Measurements from ENCODE around the gene NUDT4B.
"Not testable (repeated sequence)": the region's sequence is repeated elsewhere in the genome, so short reads cannot be mapped to it uniquely, and the experiment has no call there.

NUDT4B gene

DNA sequence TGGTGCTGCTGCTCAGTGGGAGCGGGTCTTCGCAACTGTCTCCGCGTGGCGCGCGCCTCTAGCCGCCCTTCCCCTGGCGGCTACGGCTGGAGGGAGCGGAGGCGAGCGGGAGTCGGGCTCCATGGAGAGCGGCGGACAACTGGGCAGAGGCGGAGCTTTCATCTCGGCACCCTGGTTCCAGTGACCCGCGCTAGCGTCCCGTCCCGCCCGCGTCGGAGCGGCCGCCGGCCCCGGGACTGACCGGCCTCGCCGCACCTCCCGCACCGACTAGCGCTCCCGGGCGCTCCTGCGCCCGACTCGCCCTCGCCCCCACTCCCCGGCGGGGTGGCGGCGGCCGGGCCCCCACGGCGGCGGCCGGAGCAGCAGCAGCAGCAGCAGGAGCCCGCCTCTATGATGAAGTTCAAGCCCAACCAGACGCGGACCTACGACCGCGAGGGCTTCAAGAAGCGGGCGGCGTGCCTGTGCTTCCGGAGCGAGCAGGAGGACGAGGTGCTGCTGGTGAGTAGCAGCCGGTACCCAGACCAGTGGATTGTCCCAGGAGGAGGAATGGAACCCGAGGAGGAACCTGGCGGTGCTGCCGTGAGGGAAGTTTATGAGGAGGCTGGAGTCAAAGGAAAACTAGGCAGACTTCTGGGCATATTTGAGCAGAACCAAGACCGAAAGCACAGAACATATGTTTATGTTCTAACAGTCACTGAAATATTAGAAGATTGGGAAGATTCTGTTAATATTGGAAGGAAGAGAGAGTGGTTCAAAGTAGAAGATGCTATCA is at the start of gene NUDT4B:
TSS of gene NUDT4B (plus strand) at position 212 of the 772 bp plus-strand sequence. CDS start at position 391, 179 bp downstream.
- not testable (repeated sequence) for DNase-seq

DNA sequence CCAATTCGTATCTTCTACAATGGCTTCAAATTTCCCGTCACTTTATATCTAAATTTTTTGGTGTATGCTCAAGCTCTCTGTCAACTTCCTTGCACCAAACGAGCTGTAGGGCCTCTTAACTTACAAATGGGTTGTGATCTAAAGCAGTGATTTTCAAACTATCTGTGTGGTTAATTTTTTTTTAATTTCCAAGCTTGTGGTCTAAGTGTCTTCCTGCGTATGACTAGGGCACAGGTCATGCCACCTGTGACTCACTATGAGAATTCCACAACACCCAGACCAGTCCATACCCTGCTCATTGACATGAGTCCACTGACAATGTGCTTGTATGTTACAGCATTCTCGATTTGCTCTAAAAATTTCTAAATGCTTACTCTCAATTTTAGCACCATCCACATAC is 49.2 kb upstream of the NUDT4B start:
- DNase-seq: not testable (repeated sequence)

DNA sequence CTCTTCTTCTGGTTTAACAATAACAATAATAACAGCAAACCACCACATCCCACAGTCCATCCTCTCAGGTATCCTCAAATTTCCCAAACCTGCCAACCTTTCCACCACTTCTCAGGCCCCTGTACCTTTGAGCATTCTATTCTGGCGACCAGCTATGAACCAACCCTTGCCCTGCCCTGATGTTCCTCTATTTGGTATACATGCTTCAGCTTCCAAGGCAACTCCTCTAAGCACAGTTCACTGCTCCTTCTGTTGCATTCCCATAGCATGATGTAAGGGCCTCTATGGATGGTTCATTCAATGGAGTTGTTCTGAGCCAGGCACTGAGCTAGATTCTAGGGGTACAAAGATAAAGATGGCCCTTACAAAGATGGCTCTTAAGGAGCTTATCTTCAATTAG is 46.3 kb upstream of the NUDT4B start:
- not testable (repeated sequence) for DNase-seq

DNA sequence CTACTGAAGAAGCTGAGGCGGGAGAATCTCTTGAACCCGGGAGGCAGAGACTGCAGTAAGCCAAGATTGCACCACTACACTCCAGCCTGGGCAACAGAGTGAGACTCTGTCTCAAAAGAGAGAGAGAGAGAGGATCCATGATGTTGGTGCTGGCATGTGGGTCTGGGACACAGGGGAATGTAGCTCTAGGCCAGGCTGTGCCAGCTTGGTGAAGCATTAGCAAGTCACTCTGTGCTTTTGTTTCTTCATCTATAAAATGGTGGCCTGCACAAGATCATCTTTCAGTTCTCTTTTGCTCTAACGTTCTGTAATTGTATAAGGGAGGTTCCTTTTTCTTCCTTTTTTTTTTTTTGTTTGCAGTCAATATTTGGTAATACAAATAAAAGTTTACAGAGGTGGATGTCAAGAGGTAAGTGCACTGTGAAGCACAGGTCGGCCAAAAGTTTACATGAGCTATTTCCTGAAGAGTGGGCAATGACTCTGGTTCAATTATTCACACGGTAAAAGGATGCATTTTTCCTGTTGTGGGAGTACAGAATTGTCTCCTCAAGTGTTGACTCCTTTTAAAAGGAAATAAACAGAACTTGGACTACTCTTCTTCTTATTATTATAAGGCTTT is 44.5 kb upstream of the NUDT4B start:
- DNase-seq: not testable (repeated sequence)

DNA sequence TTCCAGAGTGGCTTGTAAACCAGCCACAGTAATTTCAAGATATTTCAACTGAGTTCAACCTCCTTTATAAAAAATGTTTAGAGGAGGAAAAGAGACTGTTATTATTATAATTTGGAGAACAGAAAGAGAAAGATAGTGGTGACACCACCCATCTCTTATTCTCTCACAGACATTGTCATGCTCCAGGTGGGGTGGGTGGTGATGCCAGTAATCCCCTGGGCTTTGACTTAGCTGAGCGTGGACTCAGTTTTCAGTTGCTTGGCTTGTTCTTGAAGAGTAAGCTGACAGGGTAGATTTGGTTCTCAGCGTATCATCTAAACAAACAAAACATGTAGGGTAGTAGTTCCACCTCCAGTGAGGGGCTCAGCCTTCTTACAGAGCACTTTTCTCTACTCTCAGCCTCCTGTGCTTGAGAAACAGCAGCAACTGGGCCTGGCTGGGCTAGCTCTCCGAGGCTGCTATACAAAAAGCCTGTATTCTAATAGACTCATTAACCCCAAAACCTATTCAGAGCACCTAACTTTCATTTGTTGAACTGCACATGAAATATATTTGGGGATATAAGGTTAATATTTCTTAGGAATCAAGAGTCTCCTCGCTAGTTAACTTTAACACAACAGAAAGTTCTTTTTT is 43.1 kb upstream of the NUDT4B start:
- not testable (repeated sequence) for DNase-seq

DNA sequence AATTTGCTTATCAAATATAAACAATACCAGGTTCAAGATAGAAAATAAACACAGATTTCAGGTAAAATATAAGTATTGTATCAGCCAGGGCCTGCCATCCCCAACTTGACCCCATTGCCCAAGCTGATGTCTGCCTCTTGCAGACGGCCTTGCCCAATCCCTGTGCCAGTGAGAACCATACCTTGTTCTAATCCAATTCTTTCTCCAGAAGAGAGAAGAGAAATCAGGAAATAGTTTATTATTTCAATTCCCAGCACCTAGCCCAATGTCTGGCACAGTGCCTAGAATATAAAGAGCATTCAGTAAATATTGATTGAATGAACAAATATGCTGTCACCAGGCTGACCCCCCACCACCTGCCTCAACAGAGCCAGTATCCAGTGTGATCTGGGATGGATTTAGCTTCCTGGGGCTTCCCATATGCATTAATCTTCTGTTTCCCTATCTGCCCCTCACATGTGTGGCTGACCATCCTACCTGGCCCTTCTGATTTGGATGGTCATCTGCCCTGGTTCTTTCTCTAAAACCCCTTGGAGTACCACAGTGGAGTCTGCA is 39.7 kb upstream of the NUDT4B start:
- DNase-seq: not testable (repeated sequence)

DNA sequence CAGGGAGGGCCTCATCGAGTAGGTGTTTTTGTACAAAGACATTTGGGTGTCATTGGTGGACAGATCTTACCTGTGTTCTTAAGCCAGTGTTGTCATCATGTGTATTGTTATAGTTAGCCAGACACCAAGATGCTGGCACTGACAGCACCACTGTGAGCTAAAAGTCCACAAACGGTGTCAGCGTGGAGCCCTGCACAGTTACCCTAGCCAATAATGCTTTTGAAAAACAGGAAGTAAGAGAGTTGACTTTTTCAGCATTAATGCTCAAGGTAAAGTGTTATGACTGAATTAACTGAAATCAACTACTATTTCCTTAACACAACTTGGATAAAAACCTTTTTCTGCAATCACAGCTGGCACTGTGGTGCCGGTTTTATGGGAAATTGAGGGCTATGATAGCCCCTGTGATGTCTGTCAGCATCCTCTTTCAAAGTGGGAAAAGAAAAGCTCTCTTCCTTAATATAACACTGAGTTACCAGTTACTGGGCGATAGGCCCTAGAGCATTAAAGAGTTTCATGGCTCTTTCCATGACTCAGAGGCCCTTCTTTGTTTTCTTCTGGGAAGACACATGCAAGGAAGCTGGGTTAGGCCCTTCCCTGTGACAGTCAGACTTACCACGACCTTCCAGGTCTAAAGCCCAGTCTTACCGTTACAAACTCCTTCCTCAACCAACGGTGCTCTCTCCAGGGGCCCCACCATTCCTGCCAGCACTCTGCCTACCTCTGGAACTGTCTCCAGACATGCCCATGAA is 37.6 kb upstream of the NUDT4B start:
- not testable (repeated sequence) for DNase-seq

DNA sequence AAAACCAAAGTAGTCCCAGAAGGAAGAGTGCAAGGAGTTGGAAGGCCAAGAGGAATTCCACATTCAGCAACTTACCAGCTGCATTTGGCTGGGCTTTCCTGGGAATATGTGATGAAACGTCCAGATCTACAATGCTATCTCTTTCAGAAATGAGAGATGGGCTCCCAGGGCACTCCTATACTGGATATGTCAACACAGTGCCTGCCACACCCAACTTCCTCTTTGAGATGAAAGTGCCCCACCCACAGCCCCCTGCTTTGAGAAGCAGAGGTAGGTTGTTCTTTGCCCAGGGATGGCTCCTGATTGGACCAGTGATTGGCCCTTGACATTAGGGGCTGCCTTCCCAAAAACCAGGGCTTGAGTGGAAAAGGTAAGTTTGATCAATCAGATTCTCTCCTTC is 36.2 kb upstream of the NUDT4B start:
- not testable (repeated sequence) for DNase-seq

DNA sequence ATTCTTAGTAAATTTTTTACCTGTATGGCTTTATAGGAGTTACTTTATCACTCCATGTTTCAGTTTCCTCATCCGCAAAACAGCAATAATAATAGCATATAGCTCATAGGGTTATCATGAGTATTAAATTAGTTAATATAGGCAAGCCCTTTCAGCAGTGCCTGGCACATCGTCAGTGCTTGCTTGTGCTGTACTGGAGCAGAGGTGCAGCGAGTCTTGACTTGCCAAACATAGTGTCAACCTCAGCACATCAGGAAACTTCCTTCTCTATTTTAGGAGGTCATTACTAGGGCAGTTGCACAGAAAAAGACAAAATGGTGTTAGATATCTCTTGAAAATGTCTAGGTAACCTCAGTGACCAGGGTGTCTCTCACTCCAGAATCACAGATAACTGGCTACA is 33.1 kb upstream of the NUDT4B start:
- DNase-seq: not testable (repeated sequence)

DNA sequence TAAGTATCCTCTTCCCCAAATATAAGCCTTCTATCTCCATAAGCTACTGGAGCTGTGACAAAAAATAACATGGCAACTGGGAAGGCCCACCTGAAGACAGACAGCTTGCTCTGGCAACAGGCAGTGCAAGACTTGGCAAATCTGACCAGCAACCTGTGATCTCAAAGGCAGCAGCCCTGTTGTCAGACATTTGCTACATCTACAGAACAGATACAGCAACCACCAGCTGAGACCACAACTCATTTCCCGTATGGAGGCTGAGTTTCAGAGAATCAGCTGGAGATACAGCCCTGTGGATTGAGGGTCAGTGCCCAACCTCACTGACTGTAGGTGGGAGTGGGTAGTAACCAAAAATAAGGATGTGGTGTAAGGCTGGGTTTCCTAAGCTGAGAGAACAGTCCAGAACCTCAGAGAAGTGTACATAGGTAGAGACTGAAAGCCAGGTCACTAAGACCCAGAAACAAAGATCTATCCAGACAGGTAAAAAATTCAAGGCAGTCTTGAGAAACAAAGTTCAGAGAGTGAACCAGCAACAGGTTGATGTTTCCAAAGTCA is 31.5 kb upstream of the NUDT4B start:
- not testable (repeated sequence) for DNase-seq

DNA sequence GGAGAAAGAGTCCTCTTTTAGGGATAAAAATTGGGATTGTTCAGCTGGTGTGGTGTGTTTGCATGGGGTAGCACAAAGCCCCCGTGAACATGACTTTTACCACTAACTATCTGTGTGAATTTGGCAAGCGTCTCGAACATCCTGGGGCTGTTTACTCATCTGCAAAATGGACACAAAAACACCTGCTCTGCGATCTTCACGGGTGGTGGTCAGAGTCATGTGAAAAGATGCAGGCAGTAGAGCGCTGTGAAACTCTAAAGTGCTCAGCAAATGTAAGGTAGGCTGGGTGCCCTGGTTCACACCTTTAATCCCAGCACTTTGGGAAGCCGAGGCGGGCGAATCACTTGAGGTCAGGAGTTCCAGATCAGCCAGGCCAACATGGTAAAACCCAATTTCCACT is 27.7 kb upstream of the NUDT4B start:
- DNase-seq: not testable (repeated sequence)

DNA sequence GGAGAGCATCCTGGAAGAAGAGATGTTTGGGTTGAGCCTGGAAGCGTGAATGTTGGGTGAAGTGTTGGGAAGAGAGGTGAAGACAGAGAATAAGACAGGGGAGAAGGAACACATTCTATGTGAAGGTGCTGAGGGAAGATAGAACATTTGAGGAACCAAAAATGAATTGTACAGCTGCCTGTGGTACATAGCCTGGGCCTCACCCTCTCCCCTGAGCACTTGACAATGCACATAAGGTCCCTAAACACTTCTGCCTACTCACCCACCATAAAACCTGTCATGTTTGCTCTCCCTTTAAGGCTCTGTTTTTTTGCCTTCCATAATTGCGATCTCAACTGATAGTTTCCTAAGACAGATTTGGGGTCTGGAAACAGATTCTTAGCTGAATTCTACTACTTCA is 25.8 kb upstream of the NUDT4B start:
- not testable (repeated sequence) for DNase-seq

DNA sequence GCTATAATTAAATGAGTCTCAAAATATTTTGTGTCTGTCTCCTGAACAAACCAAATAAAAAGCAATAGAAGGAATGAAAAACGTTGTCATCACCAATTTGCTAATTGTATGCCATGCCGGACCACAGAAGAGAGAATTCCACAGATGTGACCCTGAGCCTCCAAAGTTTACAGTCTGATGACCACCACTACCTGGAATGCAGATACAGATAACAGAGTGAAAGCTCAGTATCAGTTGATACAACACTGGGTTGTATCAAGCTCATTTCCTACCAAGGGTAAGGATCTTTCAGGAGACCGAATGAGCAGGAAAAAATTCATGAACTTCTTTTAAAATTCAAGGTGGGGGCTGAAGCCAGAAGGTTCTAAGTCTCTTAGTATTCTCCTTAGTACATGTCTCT is 25.1 kb upstream of the NUDT4B start:
- DNase-seq: not testable (repeated sequence)

DNA sequence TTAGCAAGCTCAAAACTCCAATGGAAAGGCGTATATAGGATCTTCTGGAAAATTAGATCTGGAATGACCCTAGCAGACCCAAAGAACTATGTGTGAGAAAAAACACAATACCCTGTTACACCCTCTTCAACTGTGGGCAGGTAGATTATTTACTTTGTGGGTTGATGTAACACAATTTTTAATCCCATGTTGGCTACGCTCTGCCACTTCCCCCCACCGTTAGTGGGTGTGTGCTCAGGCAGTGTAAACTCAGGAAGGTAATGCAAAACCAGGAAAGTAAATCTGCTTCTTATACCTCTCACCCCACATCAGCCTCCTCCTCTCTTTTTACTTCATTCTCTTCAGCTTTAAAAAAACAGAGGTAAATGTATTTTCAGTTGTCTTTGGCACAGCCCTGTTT is 23.7 kb upstream of the NUDT4B start:
- DNase-seq: not testable (repeated sequence)

DNA sequence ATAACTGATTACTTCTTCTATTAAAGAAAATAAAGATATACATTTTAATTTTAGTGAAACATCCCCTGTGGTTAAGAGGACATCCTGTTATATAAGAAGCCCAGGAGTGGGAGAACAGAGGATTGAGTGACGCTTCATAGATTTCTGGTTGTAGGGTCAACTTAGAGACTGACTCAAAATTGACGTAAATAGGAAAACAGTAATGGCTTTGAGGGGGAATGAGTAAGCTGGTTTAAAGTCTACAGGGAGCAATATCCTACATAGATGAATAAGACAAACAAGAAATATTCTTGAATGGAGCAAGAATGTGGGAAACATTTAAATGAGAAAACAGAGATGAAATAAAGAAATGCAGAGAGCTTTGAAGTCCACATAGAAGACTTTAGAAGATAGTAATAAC is 20.7 kb upstream of the NUDT4B start:
- DNase-seq: not testable (repeated sequence)

DNA sequence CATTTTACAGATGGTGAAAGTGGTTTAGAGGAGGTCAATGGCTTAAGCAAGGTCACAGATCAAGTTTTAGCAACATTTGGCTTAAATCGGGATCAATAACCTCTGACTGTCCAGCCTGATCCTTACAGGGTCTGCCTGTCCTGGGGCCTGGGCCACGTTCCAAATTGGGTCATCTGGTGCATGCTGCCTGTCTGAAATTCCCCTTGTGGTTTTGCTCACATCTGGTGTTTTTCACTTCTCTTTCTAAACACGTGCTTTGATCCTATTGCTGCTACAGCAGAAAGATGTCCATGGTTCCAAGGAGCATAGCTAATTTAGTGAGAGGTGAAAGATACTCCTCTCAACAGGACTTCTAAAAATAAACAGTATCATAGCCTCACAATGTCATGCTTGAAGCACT is 19.4 kb upstream of the NUDT4B start:
- DNase-seq: not testable (repeated sequence)

DNA sequence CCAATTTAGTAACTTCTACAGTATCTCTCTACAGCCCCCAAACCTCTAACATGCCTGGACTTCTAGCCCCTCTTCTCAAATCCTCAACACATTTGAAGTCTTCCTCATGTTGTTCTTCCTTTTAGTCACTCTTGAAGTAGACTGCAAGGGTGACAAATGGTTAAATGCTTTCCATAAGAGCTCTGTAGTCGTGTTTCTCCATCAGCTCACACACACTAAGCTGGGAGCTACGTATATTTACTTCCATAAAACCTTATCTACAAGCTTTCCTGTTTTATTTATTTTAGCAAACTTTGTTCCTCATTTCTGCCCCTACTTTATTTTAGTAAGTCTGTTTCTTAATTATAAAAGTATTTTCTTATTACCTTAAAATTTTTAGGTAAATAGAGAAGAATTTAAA is 19.0 kb upstream of the NUDT4B start:
- not testable (repeated sequence) for DNase-seq

DNA sequence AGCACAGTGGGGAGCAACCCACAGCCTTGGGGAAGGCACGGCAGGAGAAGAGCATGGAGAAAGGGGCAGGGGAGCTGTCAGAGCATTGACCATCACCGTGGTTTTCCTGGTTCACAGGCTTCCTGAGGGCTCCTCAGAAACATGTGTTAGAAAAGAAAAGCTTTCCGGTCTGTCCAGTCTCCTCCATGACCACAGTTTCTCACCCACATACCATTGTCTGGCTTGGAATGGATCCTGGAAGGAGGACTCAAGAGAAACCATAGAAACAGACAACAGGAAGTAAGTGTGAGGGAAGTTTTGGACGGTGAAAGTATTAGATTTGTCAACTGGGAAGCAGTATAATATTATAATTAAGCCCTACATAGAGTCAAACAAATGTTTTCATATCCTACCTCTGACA is 16.3 kb upstream of the NUDT4B start:
- DNase-seq: not testable (repeated sequence)

DNA sequence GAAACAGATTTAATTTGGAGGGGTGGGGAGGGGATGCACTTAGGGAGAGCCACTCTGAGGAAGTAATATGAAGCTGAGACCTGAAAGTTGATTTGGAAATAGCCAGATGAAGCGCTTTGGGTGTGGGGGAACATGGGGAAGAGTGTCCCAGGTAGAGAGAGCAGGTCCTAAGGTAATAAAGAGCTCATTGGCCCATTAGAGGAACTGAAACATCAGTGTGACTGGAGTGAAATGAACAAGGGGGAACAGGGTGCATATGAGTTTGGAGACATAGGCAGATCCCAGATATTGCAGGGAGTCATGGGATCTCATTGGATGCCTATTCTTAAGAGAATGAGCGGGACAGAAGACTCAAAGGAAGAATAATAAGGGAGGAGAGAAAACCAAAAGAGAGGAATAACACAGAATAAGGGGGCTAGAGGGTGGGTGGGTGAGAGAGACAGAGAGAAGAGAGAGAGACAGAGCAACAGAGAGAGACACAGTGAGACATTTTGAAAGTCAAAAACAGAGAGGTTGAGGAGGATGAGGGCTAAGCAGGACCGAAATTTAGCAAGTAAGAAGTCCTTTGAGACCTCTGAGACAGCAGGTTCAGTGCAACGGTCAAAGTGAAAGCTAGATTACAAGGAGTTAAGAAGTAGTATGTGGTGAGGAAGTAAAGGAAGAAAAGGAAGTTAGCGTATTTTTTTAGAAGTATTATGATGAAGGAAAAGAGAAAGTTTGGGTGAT is 14.8 kb upstream of the NUDT4B start:
- not testable (repeated sequence) for DNase-seq

DNA sequence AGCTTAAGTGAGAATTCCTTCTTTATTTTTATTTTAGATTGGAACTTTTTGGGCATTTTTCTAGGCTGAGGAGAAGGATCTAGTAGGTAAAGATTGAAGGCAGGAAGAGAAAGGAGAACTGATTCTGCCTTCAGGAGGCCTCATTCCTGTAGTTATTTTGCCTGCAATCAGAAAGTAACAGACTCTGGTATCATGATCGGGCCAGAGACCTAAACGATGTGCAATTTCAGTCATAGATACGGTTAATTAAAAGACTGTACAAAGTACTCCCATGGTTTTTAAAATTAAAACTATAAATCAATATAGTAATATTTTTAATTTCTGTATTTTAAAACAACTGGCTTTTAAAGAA is 14.3 kb upstream of the NUDT4B start:
- not testable (repeated sequence) for DNase-seq

DNA sequence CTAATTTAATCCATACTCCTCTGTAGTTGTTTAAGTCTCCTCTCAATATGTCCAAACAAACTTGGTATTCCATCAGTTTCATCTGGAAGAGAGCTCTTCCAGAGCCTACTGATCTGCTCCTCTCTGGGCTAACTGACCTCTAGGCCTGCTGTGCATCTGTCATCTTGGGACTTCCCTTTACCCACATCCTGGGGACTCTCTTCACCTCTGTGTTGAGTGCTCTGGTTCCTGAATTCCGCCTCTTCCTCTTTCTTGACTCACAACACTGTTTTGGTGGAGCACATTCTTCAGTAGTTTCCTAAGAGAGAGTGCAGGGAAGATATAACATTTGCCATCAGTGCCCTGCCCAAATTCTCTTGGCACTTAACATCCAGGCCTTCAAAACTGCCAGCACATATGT is 13.0 kb upstream of the NUDT4B start:
- DNase-seq: not testable (repeated sequence)

DNA sequence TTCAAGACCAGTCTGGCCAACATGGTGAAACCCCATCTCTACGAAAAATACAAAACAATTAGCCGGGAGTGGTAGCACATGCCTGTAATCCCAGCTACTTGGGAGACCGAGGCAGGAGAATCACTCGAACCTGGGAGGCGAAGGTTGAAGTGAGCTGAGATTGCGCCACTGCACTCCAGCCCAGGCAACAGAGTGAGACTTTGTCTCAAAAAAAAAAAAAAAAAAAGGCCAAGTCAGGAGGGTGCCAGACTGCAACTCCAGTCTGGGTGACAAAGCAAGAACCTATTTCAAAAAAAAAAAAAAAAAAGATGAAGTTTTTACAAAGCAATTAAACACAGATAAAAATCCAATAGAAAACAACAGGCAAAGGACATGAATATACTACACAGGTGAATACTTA is 9.9 kb upstream of the NUDT4B start:
- not testable (repeated sequence) for DNase-seq
